Activated CD4-positive, alpha-beta T cell treated with anti-CD3 and anti-CD28 coated beads for 1 hour (primary cell): ENCODE data around the gene SCARF2.
"Not testable (repeated sequence)": the region's sequence is repeated elsewhere in the genome, so short reads cannot be mapped to it uniquely, and the experiment has no call there.

Source experiments
- DNase-seq: peaks from one replicate; pipeline ENCODE4 v3.0.0-alpha.2; 2020

The SCARF2 gene

DNA sequence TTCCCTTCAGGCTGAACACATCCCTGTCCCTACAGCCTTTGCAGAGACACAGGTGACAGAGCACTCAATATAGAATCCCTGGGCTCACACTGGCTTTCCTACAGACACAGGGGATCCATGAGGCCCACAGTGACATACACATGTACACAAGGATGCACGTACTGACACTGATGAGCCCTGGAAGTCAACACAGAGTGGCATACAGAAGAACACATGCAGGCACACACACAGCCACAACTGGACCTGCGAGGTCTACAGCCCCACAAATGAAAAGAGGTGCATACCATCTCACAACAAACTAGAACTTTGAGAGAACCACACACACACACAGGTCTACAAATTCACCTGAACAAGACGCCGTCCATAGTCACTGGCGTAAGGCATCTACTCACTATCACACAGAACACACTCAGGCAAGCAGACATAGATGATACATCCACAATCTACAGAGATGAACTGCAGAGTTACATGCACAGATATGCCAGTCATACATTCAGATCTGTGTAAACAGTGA lies 47.2 kb downstream of the SCARF2 start:
- no peak for DNase-seq

DNA sequence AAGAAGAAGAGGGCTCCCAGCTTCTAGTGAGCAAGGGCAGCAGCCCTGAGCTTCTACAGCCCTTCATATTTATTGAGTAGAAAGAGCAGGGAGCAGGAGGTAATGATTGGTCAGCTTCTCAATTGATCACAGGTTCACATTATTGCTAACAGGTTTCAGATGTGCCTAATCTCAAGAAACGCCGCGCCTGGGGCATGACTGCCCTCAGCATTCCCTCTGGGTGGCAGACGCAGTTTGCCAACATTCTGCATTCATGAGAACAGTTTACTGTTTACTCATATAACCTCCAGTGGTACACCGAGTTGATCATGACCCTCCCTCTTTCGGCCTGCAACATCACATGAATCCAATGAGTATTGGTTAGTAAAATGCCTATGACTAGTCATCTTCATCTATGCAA lies 48.3 kb downstream of the SCARF2 start:
- DNase-seq: no peak

DNA sequence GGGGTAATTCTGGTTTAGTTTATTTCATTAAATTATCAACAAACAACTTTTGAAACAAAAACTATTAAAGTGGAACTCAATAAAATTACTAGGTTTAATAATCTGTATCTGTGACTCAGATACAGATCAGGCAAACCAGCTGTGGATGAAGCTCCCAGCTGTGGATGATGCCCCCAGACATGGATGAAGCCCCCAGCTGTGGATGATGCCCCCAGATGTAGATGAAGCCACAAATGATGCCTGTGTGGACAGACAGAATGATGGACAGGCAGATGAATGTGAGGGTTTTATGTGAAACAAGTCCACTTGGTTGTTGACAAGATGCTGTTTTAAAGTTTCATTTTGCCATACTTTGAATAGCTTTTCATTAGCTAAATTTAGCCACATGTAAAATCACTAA lies 49.4 kb downstream of the SCARF2 start:
- no peak for DNase-seq

DNA sequence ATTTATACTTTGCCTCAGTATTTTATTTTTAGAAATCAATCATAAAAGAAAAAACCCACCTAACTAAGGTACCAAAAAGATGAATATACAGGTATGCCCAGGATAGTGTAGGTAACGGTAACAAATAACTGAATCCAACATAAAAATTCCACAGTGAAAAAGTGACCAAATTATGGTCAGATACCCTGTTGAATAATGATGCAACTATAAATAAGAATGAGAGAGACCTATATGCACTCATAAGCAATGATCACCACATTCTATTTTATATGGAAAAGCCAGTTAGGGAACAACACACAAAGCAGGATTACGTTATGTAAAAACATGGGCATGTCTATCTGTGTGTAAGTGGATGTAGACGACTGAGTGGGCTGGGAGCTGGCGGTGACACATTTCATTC lies 50.7 kb downstream of the SCARF2 start:
- no peak for DNase-seq

DNA sequence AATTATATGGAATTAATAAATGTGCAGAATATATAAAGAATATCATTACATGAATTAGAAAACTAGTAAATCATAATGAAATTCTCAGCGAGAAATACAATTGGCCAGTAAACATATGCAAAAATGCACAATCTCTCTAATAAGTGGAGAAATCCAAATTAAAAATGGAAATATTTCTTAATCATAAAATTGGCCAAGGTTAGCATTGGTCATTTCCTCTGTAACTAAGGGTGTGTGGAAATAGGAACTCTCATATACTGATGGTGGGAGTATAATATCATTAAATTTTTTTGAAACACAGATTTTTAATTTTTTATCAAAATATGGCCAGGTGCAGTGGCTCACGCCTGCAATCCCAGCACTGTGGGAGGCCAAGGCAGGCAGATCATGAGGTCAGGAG lies 51.3 kb downstream of the SCARF2 start:
- no peak for DNase-seq

DNA sequence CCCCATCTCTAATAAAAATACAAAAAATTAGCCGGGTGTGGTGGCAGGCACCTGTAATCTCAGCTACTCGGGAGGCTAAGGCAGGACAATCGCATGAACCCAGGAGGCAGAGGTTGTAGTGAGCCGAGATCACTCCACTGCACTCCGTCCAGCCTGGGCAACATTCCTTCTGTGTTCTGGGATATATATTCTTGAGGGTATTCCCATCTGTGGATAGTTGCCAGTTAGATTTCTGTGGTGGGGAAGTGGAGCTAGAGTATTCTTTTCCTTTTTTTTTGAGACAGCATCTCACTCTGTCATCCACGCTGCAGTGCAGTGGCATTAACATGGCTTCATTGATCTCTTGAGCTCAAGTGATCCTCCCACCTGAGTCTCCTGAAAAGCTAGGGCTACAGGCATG lies 52.8 kb downstream of the SCARF2 start:
- no peak for DNase-seq

DNA sequence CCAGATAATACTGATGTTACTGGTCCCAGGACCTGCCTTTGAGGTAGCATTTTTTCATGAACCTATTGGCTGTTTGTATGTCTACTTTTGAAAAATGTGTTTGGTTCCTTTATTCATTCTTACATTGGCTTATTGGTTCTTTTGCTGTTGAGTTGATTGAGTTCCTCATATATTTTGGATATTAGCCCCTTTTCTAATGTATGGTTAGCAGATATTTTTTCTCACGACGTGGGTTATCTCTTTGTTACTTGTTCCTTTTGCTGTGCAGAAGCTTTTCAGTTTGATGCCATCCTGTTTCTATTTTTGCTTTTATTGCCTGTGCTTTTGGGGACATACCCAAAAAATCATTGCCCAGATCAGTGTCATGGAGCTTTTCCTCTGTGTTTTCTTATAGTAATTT lies 53.5 kb downstream of the SCARF2 start:
- DNase-seq: no peak

DNA sequence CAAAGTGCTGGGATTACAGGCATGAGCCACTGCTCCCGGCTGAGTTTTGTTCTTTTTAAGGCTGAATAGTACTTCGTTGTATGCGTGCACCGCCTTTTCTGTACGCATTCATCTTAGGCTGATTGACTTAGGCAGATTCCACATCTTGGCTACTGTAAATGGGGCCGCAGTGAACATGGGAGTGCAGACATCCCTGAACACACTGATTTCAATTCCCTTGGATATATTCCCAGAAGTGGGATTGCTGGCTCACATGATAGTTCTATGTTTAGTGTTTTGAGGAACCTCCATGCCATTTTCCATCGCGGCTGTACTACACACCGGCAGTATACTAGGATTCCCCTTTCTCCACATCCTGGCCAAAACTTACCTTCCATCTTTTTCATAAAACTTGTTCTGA lies 54.1 kb downstream of the SCARF2 start:
- DNase-seq: no peak

DNA sequence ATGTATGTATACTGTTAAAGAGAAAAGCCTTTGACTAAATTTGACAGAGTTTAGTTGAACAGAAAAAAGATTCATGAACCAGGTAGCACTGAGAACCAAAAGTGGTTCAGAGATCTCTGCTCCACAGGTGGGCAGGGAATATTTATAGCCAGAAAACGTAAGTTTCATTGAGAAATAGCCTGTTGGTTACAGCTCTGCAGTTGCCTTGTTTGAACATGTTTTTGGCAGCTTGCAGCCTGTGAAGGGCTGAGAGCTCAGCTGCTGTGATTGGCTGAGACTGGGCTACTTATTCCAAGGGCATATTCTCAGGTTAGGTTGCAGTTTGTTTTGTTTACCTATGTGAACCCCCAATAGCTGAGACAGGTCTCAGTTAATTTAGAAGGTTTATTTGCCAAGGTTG lies 57.1 kb downstream of the SCARF2 start:
- no peak for DNase-seq

DNA sequence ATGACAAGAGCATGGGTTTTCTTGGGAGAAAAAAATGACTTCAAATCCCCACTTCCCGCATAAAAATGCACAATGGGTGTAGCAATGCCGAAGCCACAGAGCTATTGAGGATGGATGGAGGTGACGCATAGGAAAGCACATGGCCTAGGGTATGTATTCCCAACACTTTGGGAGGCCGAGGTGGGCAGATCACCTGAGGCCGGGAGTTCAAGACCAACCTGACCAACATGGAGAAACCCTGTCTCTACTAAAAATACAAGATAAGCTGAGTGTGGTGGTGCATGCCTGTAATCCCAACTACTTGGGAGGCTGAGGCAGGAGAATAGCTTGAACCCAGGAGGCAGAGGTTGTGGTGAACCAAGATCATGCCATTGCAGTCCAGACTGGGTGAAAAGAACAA lies 58.9 kb downstream of the SCARF2 start:
- DNase-seq: not testable (repeated sequence)

DNA sequence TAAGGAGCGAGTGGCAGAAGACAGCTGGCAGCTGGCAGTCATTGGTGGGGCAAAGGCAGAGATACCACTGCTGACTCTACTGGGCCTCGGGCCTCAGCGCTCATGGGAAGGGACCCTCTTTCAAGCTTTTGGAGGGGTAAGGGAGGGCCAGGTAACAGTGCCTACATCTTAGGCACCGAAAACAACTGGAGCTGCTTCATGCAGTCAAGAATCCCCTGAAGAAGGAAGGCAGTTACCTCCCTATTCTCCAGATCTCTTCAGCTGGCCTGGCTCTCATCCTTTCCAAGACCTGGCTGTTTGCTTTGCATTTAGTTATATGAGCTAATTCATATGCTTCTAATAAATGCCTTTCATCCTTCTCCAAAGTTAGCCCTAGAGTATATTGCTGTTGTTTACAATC lies 59.5 kb downstream of the SCARF2 start:
- no peak for DNase-seq

DNA sequence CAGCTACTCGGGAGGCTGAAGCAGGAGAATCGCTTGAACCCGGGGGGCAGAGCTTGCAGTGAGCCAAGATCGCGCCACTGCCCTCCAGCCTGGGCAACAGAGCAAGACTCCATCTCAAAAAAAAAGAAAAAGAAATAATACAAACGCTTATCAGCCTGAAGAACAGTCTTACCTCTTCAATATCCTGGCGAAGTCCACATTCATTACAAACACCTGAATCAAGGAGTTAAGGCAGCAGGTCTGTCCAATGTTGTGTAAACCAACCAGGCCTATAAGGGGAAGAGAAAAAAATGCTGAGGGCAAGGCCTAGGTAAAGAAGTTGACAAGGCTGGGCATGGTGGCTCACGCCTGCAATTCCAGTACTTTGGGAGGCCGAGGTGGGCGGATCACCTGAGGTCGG lies 60.6 kb downstream of the SCARF2 start:
- not testable (repeated sequence) for DNase-seq

DNA sequence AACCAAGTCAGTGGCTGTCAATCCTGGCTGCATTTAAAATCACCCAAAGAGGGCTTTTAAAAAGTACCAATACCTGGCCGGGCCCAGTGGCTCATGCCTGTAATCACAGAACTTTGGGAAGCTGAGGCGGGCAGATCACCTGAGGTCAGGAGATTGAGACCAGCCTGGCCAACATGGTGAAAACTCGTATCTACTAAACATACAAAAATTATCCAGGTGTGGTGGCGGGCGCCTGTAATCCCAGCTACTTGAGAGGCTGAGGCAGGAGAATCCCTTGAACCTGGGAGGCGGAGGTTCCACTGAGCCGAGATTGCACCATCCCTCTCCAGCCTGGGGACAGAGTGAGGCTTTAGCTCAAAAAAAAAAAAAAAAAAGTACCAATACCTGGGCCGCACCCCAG lies 61.3 kb downstream of the SCARF2 start:
- not testable (repeated sequence) for DNase-seq
